Liver (tissue), 9 donors: ENCODE data around the gene RTL10. TPM values are rescaled to one million over a fixed set of nuclear protein-coding genes. Genes with fewer than 3 reads are reported as not detected.

Source experiments
- DNase-seq: peaks from one replicate; pipeline ENCODE4 v3.0.0-alpha.2; 2017; ENCODE audit warnings: low spot score
- H3K27ac ChIP-seq, 2 donors: one replicate each; pipeline ENCODE4 v1.7.0; 2013; ENCODE audit warnings: inconsistent platforms in 2 of 2, low read length in 2 of 2, control low read depth in 1 of 2, low read depth in 1 of 2, mild to moderate bottlenecking in 1 of 2
- H3K27me3 ChIP-seq, 4 donors: one replicate each; pipeline versions ENCODE4 v1.6.1 to v1.7.0; 2013; ENCODE audit warnings: low read length in 3 of 4, inconsistent platforms in 1 of 4, mild to moderate bottlenecking in 1 of 4, moderate library complexity in 1 of 4; ENCODE audit not compliant: control insufficient read depth in 4 of 4, insufficient read depth in 4 of 4
- H3K36me3 ChIP-seq, 4 donors: one replicate each; pipeline versions ENCODE4 v1.6.1 to v1.7.0; 2013; ENCODE audit warnings: low read length in 3 of 4, mild to moderate bottlenecking in 3 of 4, low read depth in 1 of 4, moderate library complexity in 1 of 4; ENCODE audit not compliant: control insufficient read depth in 4 of 4, insufficient read depth in 3 of 4
- H3K4me1 ChIP-seq, 4 donors: one replicate each; pipeline versions ENCODE4 v1.6.1 to v1.7.0; 2013; ENCODE audit warnings: low read length in 3 of 4, mild to moderate bottlenecking in 3 of 4, moderate library complexity in 1 of 4; ENCODE audit not compliant: control insufficient read depth in 4 of 4, insufficient read depth in 4 of 4
- H3K4me3 ChIP-seq, 3 donors: one replicate each; pipeline versions ENCODE4 v1.6.1 to v1.7.0; 2013; ENCODE audit warnings: low read length in 3 of 3, control low read depth in 1 of 3, low read depth in 1 of 3, mild to moderate bottlenecking in 1 of 3
- H3K9ac ChIP-seq, 2 donors: one replicate each; pipeline ENCODE4 v1.7.0; 2013; ENCODE audit warnings: low read length in 2 of 2, mild to moderate bottlenecking in 2 of 2, moderate library complexity in 2 of 2, control low read depth in 1 of 2, low read depth in 1 of 2
- H3K9me3 ChIP-seq, 4 donors: one replicate each; pipeline versions ENCODE4 v1.6.1 to v1.7.0; 2013; ENCODE audit warnings: low read length in 3 of 4; ENCODE audit not compliant: control insufficient read depth in 4 of 4
- ATF3 ChIP-seq: IDR thresholded peaks from 2 replicates; pipeline ENCODE4 v1.6.1; 2016; ENCODE audit warnings: antibody characterized with exemption
- CTCF ChIP-seq: fragments of 150-350 bp; IDR thresholded peaks from 2 replicates; pipeline ENCODE4 v1.5.1; 2017; ENCODE audit warnings: improper control_type of control experiment, low read depth, low read length; ENCODE audit not compliant: missing input control
- EGR1 ChIP-seq, 2 donors: IDR thresholded peaks; 2 replicates each; pipeline ENCODE4 v1.6.1; 2016 to 2018; ENCODE audit warnings: antibody characterized with exemption in 2 of 2, low read depth in 2 of 2
- FOXA1 ChIP-seq: IDR thresholded peaks from 2 replicates; pipeline ENCODE4 v1.6.1; 2016; ENCODE audit warnings: antibody characterized with exemption
- FOXA2 ChIP-seq: IDR thresholded peaks from 2 replicates; pipeline ENCODE4 v1.6.1; 2016; ENCODE audit warnings: antibody characterized with exemption
- GABPA ChIP-seq, 2 donors: IDR thresholded peaks in 1 of 2; conservative IDR thresholded peaks in 1 of 2; 2 replicates each; pipeline ENCODE4 v1.6.1; 2016; ENCODE audit warnings: antibody characterized with exemption in 2 of 2, mild to moderate bottlenecking in 1 of 2, moderate library complexity in 1 of 2
- HNF4A ChIP-seq, 2 donors: conservative IDR thresholded peaks; 2 replicates each; pipeline ENCODE4 v1.6.1; 2016; ENCODE audit warnings: antibody characterized with exemption in 2 of 2, mild to moderate bottlenecking in 2 of 2
- HNF4G ChIP-seq: IDR thresholded peaks from 2 replicates; pipeline ENCODE4 v1.6.1; 2016; ENCODE audit warnings: antibody characterized with exemption
- JUND ChIP-seq, 2 donors: IDR thresholded peaks; 2 replicates each; pipeline ENCODE4 v1.6.1; 2016; ENCODE audit warnings: antibody characterized with exemption in 2 of 2
- MAX ChIP-seq: IDR thresholded peaks from 2 replicates; pipeline ENCODE4 v1.6.1; 2016; ENCODE audit warnings: antibody characterized with exemption
- NR2F2 ChIP-seq: IDR thresholded peaks from 2 replicates; pipeline ENCODE4 v1.6.1; 2016; ENCODE audit warnings: antibody characterized with exemption
- RAD21 ChIP-seq, 2 donors: IDR thresholded peaks; 2 replicates each; pipeline ENCODE4 v1.6.1; 2016; ENCODE audit warnings: antibody characterized with exemption in 2 of 2, mild to moderate bottlenecking in 2 of 2
- REST ChIP-seq: IDR thresholded peaks from 2 replicates; pipeline ENCODE4 v1.6.1; 2016; ENCODE audit warnings: antibody characterized with exemption, mild to moderate bottlenecking
- RXRA ChIP-seq, 2 donors: IDR thresholded peaks; 2 replicates each; pipeline ENCODE4 v1.6.1; 2017 to 2018; ENCODE audit warnings: antibody characterized with exemption in 2 of 2, mild to moderate bottlenecking in 1 of 2
- SP1 ChIP-seq: IDR thresholded peaks from 2 replicates; pipeline ENCODE4 v1.6.1; 2018; ENCODE audit warnings: antibody characterized with exemption, mild to moderate bottlenecking
- TAF1 ChIP-seq: conservative IDR thresholded peaks from 2 replicates; pipeline ENCODE4 v1.6.1; 2016; ENCODE audit warnings: antibody characterized with exemption, mild to moderate bottlenecking
- YY1 ChIP-seq: IDR thresholded peaks from 2 replicates; pipeline ENCODE4 v1.6.1; 2016; ENCODE audit warnings: antibody characterized with exemption, mild to moderate bottlenecking
- ZBTB33 ChIP-seq: IDR thresholded peaks from 2 replicates; pipeline ENCODE4 v1.6.1; 2016; ENCODE audit warnings: antibody characterized with exemption
- WGBS: extraction: QIAGEN DNeasy Blood & Tissue Kit; methylation state at CpG from one replicate; pipeline ENCODE4 v1.1.7; 2013; 5-methylcytosine and 5-hydroxymethylcytosine counted together
- polyA plus RNA-seq, 2 donors: library from polyadenylated mRNA; stranded (reverse) in 1 of 2; unstranded in 1 of 2; fragments of 200-250 nt in 1 of 2; fragments of >200 nt in 1 of 2; fragmentation: Nextera tagmentation in 1 of 2; extraction: Ambion mirVana in 1 of 2; gene quantifications; one replicate each; pipeline versions ENCODE4 v1.2.1 to v1.2.3, GENCODE V29; 2013 to 2015
- total RNA-seq, 2 donors: library from RNA; depleted of rRNA; stranded (reverse); fragments of >200 nt; gene quantifications; one replicate each; pipeline ENCODE4 v1.2.3, GENCODE V29; 2014
- donor health status: healthy.
- donor health status: healthy.
- donor health status: healthy.
- donor health status: healthy.
- donor health status: healthy.

RTL10 gene
- total and polyA plus RNA-seq, 4 donors: 4.2 to 8.3 (median 7.4) TPM

- no peak overlapping the region for H3K4me3 ChIP-seq
- DNase-seq: peak; percentile 34
- WGBS: 79% methylated on average over 11 of the region's 11 CpGs
- no peak overlapping the region for H3K27ac ChIP-seq
- H3K9me3 ChIP-seq: no peaks in the 10 kb centered on the region
- peaks cover 0 to 12% (median 2%) of the 10 kb centered on the region in 4 donors for H3K4me1 ChIP-seq
- H3K27me3 ChIP-seq: no peaks in the 10 kb centered on the region
- no peaks in the 10 kb centered on the region for H3K36me3 ChIP-seq
- no peak for TF ChIP-seq GABPA (IDR thresholded peaks at IDR 0.05 in 1 of 2, conservative IDR thresholded peaks at IDR 0.05 in 1 of 2)
- no peak for TF ChIP-seq ZBTB33
- no peak for TF ChIP-seq TAF1
- TF ChIP-seq YY1: no peak
- no peak overlapping the region for H3K9ac ChIP-seq
These were observed 10.8 kb downstream of the RTL10 start for GRCh38 chr22:19843857-19844376.

GRCh38 chr22:19843107-19843856, 11.4 kb downstream of the RTL10 start:
- Histone ChIP-seq H3K9me3 (no peaks in the 10 kb centered on the region), H3K27ac (no peak overlapping the region)
- 95% methylated on average over 27 of the region's 27 CpGs for WGBS

More at GRCh38 chr22:19843107-19843856, 11.4 kb downstream of the RTL10 start:
- Histone ChIP-seq H3K4me3 (no peak overlapping the region), H3K4me1 (peaks cover 0 to 5% (median 0%) of the 10 kb centered on the region in 4 donors), H3K9ac (no peak overlapping the region), H3K27me3 (no peaks in the 10 kb centered on the region), H3K36me3 (no peaks in the 10 kb centered on the region)
- no peak for DNase-seq
- no peak for TF ChIP-seq EGR1 (IDR thresholded peaks at IDR 0.05; ENCODE audit: low read depth in 2 of 2)
- no peak for TF ChIP-seq JUND (IDR thresholded peaks at IDR 0.05)
- TF ChIP-seq MAX: no peak
- TF ChIP-seq GABPA (IDR thresholded peaks at IDR 0.05 in 1 of 2, conservative IDR thresholded peaks at IDR 0.05 in 1 of 2): no peak
- TF ChIP-seq RAD21 (IDR thresholded peaks at IDR 0.05): no peak
- no peak for TF ChIP-seq ATF3
- TF ChIP-seq NR2F2: no peak
- TF ChIP-seq RXRA (IDR thresholded peaks at IDR 0.05): no peak
- TF ChIP-seq FOXA1: no peak
- TF ChIP-seq SP1: no peak
- no peak for TF ChIP-seq CTCF
- TF ChIP-seq HNF4G: no peak
- TF ChIP-seq FOXA2: no peak
- no peak for TF ChIP-seq YY1
- no peak for TF ChIP-seq REST
- no peak for TF ChIP-seq TAF1
- no peak for TF ChIP-seq HNF4A (conservative IDR thresholded peaks at IDR 0.05)
- no peak for TF ChIP-seq ZBTB33
